ENCODE results near the gene SQSTM1. TPM values are rescaled to one million over a fixed set of nuclear protein-coding genes. Genes with fewer than 3 reads are reported as not detected.
"Not testable (repeated sequence)": the region's sequence is repeated elsewhere in the genome, so short reads cannot be mapped to it uniquely, and the experiment has no call there.

Gene SQSTM1
- total RNA-seq, 2 experiments from 2014 or later, result 79.6 to 93.0 TPM

- Mint-ChIP-seq H3K27me3 (no peaks in the 10 kb centered on the region), H3K9me3 (no peaks in the 10 kb centered on the region), H3K4me3 (no peak overlapping the region), H3K36me3 (ENCODE audit: low read depth) (peaks cover 66% of the 10 kb centered on the region), H3K27ac (peak overlapping the region; percentile 5), H3K4me1 (peaks cover 33% of the 10 kb centered on the region)
- no peak for DNase-seq
- POLR2A ChIA-PET, result no interaction called here
- CTCF ChIA-PET, result interaction anchor here (0.6 to 1.4 kb wide), 2 partner anchors 13 to 15 kb away, joined by 3 read pairs; no protein-coding TSS in a partner anchor
Observed at GRCh38 chr5:179825655-179826182, 5.0 kb downstream of the SQSTM1 start.

GRCh38 chr5:179827680-179828079 is 7.0 kb downstream of the SQSTM1 start:
- Mint-ChIP-seq H3K36me3 (ENCODE audit: low read depth) (peaks cover 70% of the 10 kb centered on the region), H3K27ac (no peak overlapping the region), H3K4me3 (no peak overlapping the region), H3K9me3 (no peaks in the 10 kb centered on the region), H3K27me3 (no peaks in the 10 kb centered on the region), H3K4me1 (peaks cover 20% of the 10 kb centered on the region)
- ChIA-PET POLR2A (no interaction called here), CTCF (no interaction called here)
- DNase-seq, result no peak

DNA sequence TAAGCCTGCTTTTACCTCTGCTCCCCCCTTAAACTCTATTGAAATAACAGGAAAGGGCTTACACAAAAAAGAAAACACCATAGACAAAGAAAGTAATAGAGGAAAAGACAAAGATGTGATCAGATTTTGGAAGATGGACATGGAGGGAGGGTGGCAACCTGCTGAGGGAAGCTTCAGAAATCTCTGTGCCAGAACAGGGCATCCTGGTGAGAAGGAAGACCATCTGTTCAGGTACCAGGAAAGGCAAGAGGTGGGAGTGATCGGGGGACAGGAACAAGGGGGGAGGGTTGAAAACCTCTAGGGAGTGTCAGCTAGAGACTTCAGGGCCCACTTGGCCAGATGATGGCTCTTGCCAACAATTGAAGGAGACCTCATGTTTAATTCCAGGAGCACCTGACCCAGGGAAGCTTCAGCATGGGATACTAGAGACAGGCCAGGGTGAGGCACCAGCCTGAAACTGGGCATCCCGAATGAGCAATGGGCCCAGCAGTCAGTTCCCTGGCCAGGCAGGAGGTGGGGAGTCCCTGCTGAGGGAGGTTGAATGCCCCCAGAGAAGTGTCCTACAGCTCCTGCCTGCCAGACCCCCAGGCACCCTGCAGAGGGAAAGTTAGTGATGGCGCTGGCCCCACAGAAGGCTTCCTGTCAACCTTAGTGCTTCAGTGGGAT is 8.2 kb downstream of the SQSTM1 start:
- no peak for DNase-seq
- Mint-ChIP-seq H3K27ac (peak overlapping the region; percentile 69), H3K9me3 (no peaks in the 10 kb centered on the region), H3K27me3 (no peaks in the 10 kb centered on the region), H3K4me3 (no peak overlapping the region), H3K4me1 (peaks cover 14% of the 10 kb centered on the region), H3K36me3 (ENCODE audit: low read depth) (peaks cover 71% of the 10 kb centered on the region)
- POLR2A ChIA-PET, result no interaction called here
- CTCF ChIA-PET, result interaction anchor here (1.1 kb wide), 1 partner anchor 31 kb away, joined by 3 read pairs; no protein-coding TSS in a partner anchor

DNA sequence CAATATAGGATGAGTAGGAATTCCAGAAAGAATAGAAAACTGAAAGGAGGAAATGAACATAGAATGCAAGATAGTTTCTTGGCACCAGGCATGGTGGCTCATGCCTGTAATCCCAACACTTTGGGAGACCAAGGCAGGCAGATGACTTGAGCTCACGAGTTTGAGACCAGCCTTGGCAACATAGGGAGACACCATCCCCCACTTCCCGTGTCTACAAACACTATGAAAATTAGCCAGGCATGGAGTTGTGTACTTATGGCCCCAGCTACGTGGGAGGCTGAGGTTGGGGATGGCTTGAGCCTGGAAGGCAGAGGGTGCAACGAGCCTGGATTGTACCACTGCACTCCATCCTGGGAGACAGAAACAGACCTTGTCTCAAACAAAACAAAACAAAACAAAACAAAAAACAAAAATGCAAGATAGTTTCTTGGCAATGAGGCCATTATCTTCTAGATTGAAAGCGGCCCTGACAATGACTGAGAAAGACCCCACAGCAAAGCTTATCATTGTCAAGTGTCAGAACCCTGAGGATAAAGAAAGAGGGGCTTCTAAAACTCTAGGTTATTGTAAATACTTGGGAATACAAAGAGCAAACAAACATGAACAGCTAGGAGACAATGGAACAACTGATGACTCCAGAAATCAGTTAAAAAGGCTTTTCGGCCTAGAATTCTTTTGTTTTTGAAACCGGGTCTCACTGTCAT is 9.2 kb downstream of the SQSTM1 start:
- Mint-ChIP-seq H3K27me3 (no peaks in the 10 kb centered on the region), H3K9me3 (no peaks in the 10 kb centered on the region), H3K4me3 (no peak overlapping the region), H3K4me1 (peaks cover 9% of the 10 kb centered on the region), H3K27ac (peak overlapping the region; percentile 38), H3K36me3 (ENCODE audit: low read depth) (peaks cover 66% of the 10 kb centered on the region)
- ChIA-PET CTCF (no interaction called here), POLR2A (no interaction called here)
- DNase-seq, result no peak

GRCh38 chr5:179830818-179831468 is 10.2 kb downstream of the SQSTM1 start:
- DNase-seq, result no peak
- Mint-ChIP-seq H3K27ac (peak overlapping the region; percentile 38), H3K4me3 (no peak overlapping the region), H3K36me3 (ENCODE audit: low read depth) (peaks cover 64% of the 10 kb centered on the region), H3K27me3 (no peaks in the 10 kb centered on the region), H3K9me3 (peaks cover 2% of the 10 kb centered on the region), H3K4me1 (peaks cover 12% of the 10 kb centered on the region)
- CTCF ChIA-PET, result interaction anchor here (0.6 kb wide), 1 partner anchor 1416 kb away, joined by 3 read pairs; no protein-coding TSS in a partner anchor
- POLR2A ChIA-PET, result no interaction called here

DNA sequence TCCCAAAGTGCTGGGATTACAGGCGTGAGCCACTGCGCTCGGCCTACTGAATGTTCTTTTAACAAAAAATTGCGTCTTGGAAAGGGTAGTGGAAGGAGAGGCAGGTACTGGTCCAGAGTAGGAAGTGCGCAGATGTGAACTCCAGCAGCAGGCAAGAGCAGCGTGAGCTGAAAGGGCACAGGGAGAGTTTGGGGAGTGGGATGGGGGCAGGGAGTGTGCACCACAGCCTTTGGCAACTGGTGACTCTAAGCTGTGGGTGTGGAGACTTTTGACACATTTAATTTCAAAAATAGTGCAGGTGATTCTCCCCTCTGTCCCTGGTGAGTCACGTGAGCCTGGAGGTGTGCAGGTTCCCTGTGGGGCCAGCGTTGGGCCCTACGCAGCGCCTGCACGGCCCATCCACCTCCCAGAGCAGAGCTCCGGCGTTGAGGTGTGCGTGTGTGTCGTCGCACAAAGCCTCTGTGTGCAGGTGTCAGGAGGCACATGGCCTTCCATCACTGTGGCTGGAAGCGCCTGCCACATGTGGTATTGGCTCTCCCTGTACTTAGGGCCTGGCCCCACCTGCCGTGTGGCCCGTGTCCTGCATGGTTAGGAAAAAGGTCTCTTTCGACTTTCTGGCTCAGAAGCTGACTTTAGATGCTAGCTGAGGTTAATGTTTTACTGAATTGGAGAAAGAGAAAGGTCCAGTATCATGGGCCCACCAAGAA is 11.5 kb downstream of the SQSTM1 start:
- no peak overlapping the region for H3K27ac Mint-ChIP-seq
- POLR2A ChIA-PET, result no interaction called here
- H3K27me3 Mint-ChIP-seq, result no peaks in the 10 kb centered on the region
- CTCF ChIA-PET, result interaction anchor here (0.9 kb wide), 1 partner anchor 24 kb away, joined by 3 read pairs; no protein-coding TSS in a partner anchor
- DNase-seq, result no peak
- H3K9me3 Mint-ChIP-seq, result peaks cover 2% of the 10 kb centered on the region
- no peak overlapping the region for H3K4me3 Mint-ChIP-seq
- H3K4me1 Mint-ChIP-seq, result peaks cover 21% of the 10 kb centered on the region
- peaks cover 69% of the 10 kb centered on the region for H3K36me3 Mint-ChIP-seq (ENCODE audit: low read depth)

- H3K27me3 Mint-ChIP-seq, result no peaks in the 10 kb centered on the region
- H3K36me3 Mint-ChIP-seq (ENCODE audit: low read depth), result peaks cover 64% of the 10 kb centered on the region
- ChIA-PET POLR2A (no interaction called here), CTCF (interaction anchor here (0.9 kb wide), 1 partner anchor 25 kb away, joined by 3 read pairs; no protein-coding TSS in a partner anchor)
- H3K4me3 Mint-ChIP-seq, result no peak overlapping the region
- H3K27ac Mint-ChIP-seq, result no peak overlapping the region
- DNase-seq, result no peak
- peaks cover 20% of the 10 kb centered on the region for H3K4me1 Mint-ChIP-seq
- peaks cover 2% of the 10 kb centered on the region for H3K9me3 Mint-ChIP-seq
Observed at GRCh38 chr5:179833056-179833708, 12.5 kb downstream of the SQSTM1 start.

DNA sequence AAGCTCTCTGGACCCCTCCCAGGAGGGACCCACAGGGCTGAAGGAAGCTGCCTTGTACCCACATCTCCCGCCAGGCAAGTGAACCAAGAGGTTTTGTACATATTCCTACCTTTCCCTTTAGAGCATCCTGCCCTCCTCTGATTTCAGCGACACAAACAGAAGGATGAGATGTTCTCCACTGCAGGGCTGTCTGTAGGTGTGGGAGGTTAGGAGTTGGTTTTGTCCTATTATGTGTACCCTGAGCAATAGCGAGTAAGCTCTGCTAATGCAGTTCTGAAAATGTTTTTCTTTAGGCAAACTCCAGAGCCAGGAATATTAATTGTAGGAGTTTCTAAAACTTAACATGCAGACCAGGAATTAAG is 13.0 kb downstream of the SQSTM1 start:
- H3K36me3 Mint-ChIP-seq (ENCODE audit: low read depth), result peaks cover 62% of the 10 kb centered on the region
- H3K27ac Mint-ChIP-seq, result no peak overlapping the region
- DNase-seq, result no peak
- CTCF ChIA-PET, result no interaction called here
- H3K4me3 Mint-ChIP-seq, result no peak overlapping the region
- H3K4me1 Mint-ChIP-seq, result peaks cover 20% of the 10 kb centered on the region
- peaks cover 2% of the 10 kb centered on the region for H3K9me3 Mint-ChIP-seq
- H3K27me3 Mint-ChIP-seq, result no peaks in the 10 kb centered on the region
- POLR2A ChIA-PET, result no interaction called here

GRCh38 chr5:179834120-179834519 is 13.4 kb downstream of the SQSTM1 start:
- Mint-ChIP-seq H3K4me3 (no peak overlapping the region), H3K4me1 (peaks cover 19% of the 10 kb centered on the region), H3K9me3 (peaks cover 2% of the 10 kb centered on the region), H3K27me3 (no peaks in the 10 kb centered on the region), H3K36me3 (ENCODE audit: low read depth) (peaks cover 58% of the 10 kb centered on the region), H3K27ac (no peak overlapping the region)
- no peak for DNase-seq
- CTCF ChIA-PET, result no interaction called here
- POLR2A ChIA-PET, result no interaction called here

DNA sequence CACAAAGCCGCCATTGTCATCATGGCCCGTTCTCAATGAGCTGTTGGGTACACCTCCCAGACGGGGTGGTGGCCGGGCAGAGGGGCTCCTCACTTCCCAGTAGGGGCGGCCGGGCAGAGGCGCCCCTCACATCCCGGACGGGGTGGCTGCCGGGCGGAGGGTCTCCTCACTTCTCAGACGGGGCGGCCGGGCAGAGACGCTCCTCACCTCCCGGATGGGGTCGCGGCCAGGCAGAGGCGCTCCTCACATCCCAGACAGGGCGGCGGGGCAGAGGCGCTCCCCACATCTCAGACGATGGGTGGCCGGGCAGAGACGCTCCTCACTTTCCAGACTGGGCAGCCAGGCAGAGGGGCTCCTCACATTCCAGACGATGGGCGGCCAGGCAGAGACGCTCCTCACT is 14.2 kb downstream of the SQSTM1 start:
- POLR2A ChIA-PET, DNase-seq, H3K4me3 Mint-ChIP-seq, CTCF ChIA-PET, H3K9me3 Mint-ChIP-seq, H3K27me3 Mint-ChIP-seq, H3K27ac Mint-ChIP-seq: not testable (repeated sequence)
- Mint-ChIP-seq H3K36me3 (ENCODE audit: low read depth) (peaks cover 51% of the 10 kb centered on the region), H3K4me1 (peaks cover 19% of the 10 kb centered on the region)

DNA sequence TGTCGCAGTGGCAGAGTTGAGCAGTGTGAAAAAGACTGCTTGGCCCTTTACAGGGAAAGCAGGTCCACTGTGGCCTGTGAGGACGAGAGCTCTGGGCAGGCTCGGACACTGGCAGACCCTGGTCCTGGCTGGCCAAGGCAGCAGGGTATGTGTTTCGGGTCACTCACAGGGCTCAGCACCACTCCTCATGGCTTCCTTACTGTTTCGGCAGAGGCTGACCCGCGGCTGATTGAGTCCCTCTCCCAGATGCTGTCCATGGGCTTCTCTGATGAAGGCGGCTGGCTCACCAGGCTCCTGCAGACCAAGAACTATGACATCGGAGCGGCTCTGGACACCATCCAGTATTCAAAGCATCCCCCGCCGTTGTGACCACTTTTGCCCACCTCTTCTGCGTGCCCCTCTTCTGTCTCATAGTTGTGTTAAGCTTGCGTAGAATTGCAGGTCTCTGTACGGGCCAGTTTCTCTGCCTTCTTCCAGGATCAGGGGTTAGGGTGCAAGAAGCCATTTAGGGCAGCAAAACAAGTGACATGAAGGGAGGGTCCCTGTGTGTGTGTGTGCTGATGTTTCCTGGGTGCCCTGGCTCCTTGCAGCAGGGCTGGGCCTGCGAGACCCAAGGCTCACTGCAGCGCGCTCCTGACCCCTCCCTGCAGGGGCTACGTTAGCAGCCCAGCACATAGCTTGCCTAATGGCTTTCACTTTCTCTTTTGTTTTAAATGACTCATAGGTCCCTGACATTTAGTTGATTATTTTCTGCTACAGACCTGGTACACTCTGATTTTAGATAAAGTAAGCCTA is 15.7 kb downstream of the SQSTM1 start:
- Mint-ChIP-seq H3K9me3 (peaks cover 2% of the 10 kb centered on the region), H3K4me3 (peak overlapping the region; percentile 26), H3K36me3 (ENCODE audit: low read depth) (peaks cover 41% of the 10 kb centered on the region), H3K27me3 (no peaks in the 10 kb centered on the region), H3K27ac (peak overlapping the region; percentile 89), H3K4me1 (peaks cover 19% of the 10 kb centered on the region)
- peak; percentile 72 for DNase-seq
- ChIA-PET CTCF (interaction anchor here (0.8 to 1.5 kb wide), 3 partner anchors 23 to 73 kb away, joined by 3 to 4 read pairs (median 4); no protein-coding TSS in a partner anchor), POLR2A (interaction anchor here (1.5 kb wide), 1 partner anchor 16 kb away, joined by 5 read pairs; the partner anchor contains the start of gene SQSTM1)
